Transverse colon (tissue), 4 donors: ENCODE results near the gene BCKDK.
A peak's percentile ranks its signal among the peaks of the same experiment; 100 is the strongest.

Experiments used
- EP300 ChIP-seq: sonication (generic); formaldehyde crosslinking; IDR thresholded peaks from one replicate; pipeline ENCODE4 v1.6.1; 2017; ENCODE audit warnings: antibody characterized with exemption, low read depth
- POLR2A ChIP-seq: fragments of 450-650 bp; IDR thresholded peaks from one replicate; pipeline ENCODE4 v1.6.1; 2016; ENCODE audit warnings: antibody characterized with exemption, mild to moderate bottlenecking, moderate library complexity
- POLR2AphosphoS5 ChIP-seq, 3 donors: sonication (generic); formaldehyde crosslinking; IDR thresholded peaks; one replicate each; pipeline ENCODE4 v1.6.1; 2016; ENCODE audit warnings: antibody characterized with exemption in 3 of 3
- TF ChIP-seq, protein P1 (sequence below), 5 experiments: fragments of 200-600 bp in 3 of 5; fragments of 450-650 bp in 2 of 5; sonication (generic) in 3 of 5; IDR thresholded peaks; 1 replicate in 2 of 5; 2 replicates in 3 of 5; pipeline ENCODE4 v1.5.1; 2016 to 2017; ENCODE audit warnings: antibody characterized with exemption in 5 of 5, inconsistent platforms in 3 of 5, mild to moderate bottlenecking in 2 of 5, moderate library complexity in 1 of 5

DNA sequence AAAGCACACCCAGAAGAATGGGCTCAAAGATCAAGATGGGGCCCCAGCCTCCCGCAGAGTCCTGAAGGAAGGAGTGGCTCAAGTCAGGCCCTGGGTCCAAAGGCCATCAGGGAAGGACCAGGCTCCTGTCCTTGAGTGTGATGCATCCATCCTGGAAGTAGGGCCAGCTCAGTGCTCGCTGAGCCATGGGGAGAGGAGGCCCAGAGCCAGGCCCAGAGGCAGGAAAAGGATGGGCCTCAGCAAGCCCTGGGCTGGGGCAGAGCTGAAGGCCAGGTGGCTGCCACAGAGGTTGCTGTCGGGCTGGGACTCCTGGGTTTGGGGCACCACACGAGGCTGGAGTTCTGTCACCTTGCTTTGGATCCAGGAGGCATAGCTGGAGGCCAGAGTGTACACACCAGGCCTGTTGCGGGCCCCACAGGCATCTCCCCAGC lies 23.7 kb downstream of the BCKDK start:
- TF ChIP-seq POLR2AphosphoS5 (IDR thresholded peaks at IDR 0.05) (peak in 2 of 3 donors; percentile 83 to 89), EP300 (no peak), POLR2A (peak; percentile 71)
- TF ChIP-seq, protein P1, sequence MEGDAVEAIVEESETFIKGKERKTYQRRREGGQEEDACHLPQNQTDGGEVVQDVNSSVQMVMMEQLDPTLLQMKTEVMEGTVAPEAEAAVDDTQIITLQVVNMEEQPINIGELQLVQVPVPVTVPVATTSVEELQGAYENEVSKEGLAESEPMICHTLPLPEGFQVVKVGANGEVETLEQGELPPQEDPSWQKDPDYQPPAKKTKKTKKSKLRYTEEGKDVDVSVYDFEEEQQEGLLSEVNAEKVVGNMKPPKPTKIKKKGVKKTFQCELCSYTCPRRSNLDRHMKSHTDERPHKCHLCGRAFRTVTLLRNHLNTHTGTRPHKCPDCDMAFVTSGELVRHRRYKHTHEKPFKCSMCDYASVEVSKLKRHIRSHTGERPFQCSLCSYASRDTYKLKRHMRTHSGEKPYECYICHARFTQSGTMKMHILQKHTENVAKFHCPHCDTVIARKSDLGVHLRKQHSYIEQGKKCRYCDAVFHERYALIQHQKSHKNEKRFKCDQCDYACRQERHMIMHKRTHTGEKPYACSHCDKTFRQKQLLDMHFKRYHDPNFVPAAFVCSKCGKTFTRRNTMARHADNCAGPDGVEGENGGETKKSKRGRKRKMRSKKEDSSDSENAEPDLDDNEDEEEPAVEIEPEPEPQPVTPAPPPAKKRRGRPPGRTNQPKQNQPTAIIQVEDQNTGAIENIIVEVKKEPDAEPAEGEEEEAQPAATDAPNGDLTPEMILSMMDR (IDR thresholded peaks at IDR 0.05) = no peak
